Keratinocyte (primary cell): ENCODE results near the gene FIGNL1.

Experiments used
- EZH2 ChIP-seq: IDR thresholded peaks from one replicate; pipeline ENCODE4 v1.6.1; 2012; ENCODE audit warnings: inconsistent platforms, mild to moderate bottlenecking, low read length, moderate library complexity
- TF ChIP-seq, protein P1 (sequence below), 3 experiments: IDR thresholded peaks in 1 of 3; conservative IDR thresholded peaks in 1 of 3; optimal IDR thresholded peaks in 1 of 3; 2 replicates in 2 of 3; 3 replicates in 1 of 3; pipeline versions ENCODE3 to v1.5.1; 2011; ENCODE audit warnings: low read length in 3 of 3, mild to moderate bottlenecking in 3 of 3, moderate library complexity in 2 of 3, control low read depth in 1 of 3, inconsistent platforms in 1 of 3; ENCODE audit not compliant: insufficient read depth in 2 of 3; ENCODE audit errors: extremely low read depth in 1 of 3

DNA sequence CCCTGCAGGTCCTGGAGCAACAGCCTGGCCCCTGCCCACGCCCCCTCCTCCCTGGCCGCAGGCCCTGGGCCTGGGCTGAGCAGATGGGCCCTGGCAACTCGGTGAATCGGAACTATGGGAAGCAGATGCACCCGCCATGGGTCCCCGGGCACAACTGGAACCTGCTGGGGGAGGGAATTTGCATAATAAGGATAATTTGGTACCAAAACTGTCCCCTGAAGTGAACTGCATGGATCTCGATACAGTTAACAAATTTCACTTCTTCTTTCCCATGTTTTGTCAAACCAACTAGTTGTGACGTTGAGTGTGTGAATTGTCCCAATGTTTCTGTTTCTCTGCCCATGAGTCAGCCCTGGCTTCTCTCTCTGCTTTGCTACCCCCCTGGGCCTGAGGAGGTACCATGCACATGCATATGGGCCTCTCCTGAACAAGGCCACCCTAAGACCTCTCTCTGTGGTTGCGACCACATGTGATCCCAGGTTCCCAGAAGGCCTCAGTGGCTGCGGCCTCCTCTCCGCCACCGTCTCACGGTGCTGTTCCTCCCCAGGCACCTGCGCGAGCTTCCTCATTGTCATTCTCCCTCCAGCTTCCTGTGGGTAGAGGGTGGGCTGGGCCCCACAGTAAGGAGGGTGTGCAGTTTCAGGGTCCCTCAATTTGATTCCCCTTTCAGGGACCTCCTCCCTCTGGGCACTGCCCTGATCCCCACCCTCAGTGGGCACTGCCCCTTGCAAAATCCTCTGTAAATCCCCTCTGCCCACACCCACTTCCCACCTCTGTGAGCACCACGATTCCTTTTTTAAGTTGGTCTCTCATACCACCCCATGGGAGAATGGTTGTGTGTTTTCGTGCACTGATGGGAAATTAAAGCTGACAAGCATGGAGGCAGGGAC is 40.0 kb downstream of the FIGNL1 start:
- TF ChIP-seq, protein P1, sequence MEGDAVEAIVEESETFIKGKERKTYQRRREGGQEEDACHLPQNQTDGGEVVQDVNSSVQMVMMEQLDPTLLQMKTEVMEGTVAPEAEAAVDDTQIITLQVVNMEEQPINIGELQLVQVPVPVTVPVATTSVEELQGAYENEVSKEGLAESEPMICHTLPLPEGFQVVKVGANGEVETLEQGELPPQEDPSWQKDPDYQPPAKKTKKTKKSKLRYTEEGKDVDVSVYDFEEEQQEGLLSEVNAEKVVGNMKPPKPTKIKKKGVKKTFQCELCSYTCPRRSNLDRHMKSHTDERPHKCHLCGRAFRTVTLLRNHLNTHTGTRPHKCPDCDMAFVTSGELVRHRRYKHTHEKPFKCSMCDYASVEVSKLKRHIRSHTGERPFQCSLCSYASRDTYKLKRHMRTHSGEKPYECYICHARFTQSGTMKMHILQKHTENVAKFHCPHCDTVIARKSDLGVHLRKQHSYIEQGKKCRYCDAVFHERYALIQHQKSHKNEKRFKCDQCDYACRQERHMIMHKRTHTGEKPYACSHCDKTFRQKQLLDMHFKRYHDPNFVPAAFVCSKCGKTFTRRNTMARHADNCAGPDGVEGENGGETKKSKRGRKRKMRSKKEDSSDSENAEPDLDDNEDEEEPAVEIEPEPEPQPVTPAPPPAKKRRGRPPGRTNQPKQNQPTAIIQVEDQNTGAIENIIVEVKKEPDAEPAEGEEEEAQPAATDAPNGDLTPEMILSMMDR (optimal IDR thresholded peaks at IDR 0.05 in 1 of 3, IDR thresholded peaks at IDR 0.05 in 1 of 3, conservative IDR thresholded peaks at IDR 0.05 in 1 of 3; ENCODE audit: extremely low read depth in 1 of 3, insufficient read depth in 2 of 3, low read length in 3 of 3) = no peak
- TF ChIP-seq EZH2 = no peak
